ENCODE data around the gene MRFAP1. TPM values are rescaled to one million over a fixed set of nuclear protein-coding genes. Genes with fewer than 3 reads are reported as not detected.

Gene MRFAP1
- total and polyA plus RNA-seq, 10 donors: 133 to 299 (median 219) TPM

GRCh38 chr4:6632125-6632524 lies 8.4 kb upstream of the MRFAP1 start:
- WGBS, 5 donors: 90 to 98% (median 97%) methylated on average over 4 of the region's 4 CpGs
- H3K27ac ChIP-seq: no peak overlapping the region
- H3K4me1 ChIP-seq: peaks cover 0 to 8% (median 0%) of the 10 kb centered on the region in 6 donors
- H3K36me3 ChIP-seq: no peaks in the 10 kb centered on the region
- DNase-seq: no peak
- H3K27me3 ChIP-seq (replicated peaks in 1 of 7): no peaks in the 10 kb centered on the region
- intact Hi-C loops (cut with DNase I; ENCODE audit: low total_unique reads): no loop called here
- no peak overlapping the region for H3K4me3 ChIP-seq
- no peak for TF ChIP-seq POLR2A (IDR thresholded peaks at IDR 0.05)
- no peak for TF ChIP-seq CTCF (IDR thresholded peaks at IDR 0.05 in 8 of 11, conservative IDR thresholded peaks at IDR 0.05 in 3 of 11)
- no peak for TF ChIP-seq POLR2AphosphoS5 (IDR thresholded peaks at IDR 0.05)
- no peaks in the 10 kb centered on the region for H3K9me3 ChIP-seq

DNA sequence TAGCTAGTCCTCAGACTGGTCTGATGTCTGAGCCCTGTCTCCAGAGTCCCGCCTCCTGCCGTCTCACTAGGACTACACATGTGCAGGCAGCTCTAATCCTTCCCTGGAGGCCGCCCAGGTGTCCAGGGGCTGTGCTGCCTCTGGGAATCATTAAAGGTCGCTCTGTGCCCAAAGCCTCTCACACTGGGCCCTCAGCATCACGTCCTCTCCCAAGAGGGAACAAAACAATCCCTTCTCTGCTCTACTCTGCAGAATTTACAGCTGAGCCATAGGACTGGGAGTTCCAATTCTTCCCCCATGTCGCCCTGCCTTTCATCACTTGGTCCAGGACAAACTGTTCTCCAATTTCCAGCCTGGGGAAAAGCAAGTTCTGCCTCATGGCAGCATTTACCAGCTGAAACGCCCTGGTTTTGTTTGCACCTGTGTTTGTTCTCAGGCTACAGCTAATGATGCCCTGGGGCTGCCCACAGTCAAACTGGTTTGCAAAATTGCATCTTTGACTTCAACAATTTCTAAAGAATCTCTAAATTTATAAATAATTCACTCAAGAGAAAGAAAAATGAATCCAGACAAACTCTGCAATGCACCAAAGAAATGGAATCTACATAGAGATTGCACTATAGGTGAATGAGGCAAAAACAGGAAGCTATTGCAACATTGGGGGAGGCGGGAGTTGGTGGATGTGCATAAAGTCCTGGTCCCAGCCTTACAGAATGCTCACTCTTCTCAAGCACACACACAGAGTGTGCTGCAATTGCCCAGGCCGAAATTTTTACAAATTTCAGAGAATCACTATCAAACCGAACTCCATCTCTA lies 7.2 kb upstream of the MRFAP1 start:
- Histone ChIP-seq H3K4me1 (peaks cover 0 to 8% (median 0%) of the 10 kb centered on the region in 6 donors), H3K27ac (no peak overlapping the region), H3K9me3 (no peaks in the 10 kb centered on the region), H3K27me3 (replicated peaks in 1 of 7) (no peaks in the 10 kb centered on the region), H3K36me3 (no peaks in the 10 kb centered on the region), H3K4me3 (no peak overlapping the region)
- peak; percentile 50 for DNase-seq
- WGBS, 5 donors: 67 to 84% (median 76%) methylated on average over 10 of the region's 10 CpGs
- intact Hi-C loops (cut with DNase I; ENCODE audit: low total_unique reads): no loop called here
- TF ChIP-seq POLR2AphosphoS5 (IDR thresholded peaks at IDR 0.05): no peak
- no peak for TF ChIP-seq POLR2A (IDR thresholded peaks at IDR 0.05)
- no peak for TF ChIP-seq CTCF (IDR thresholded peaks at IDR 0.05 in 8 of 11, conservative IDR thresholded peaks at IDR 0.05 in 3 of 11)

GRCh38 chr4:6634746-6635145 lies 5.7 kb upstream of the MRFAP1 start:
- Histone ChIP-seq H3K4me1 (peaks cover 0 to 19% (median 3%) of the 10 kb centered on the region in 6 donors), H3K36me3 (no peaks in the 10 kb centered on the region), H3K27ac (no peak overlapping the region), H3K9me3 (no peaks in the 10 kb centered on the region), H3K27me3 (replicated peaks in 1 of 7) (no peaks in the 10 kb centered on the region), H3K4me3 (no peak overlapping the region)
- no peak for TF ChIP-seq CTCF (IDR thresholded peaks at IDR 0.05 in 8 of 11, conservative IDR thresholded peaks at IDR 0.05 in 3 of 11)
- TF ChIP-seq POLR2AphosphoS5 (IDR thresholded peaks at IDR 0.05): no peak
- no peak for TF ChIP-seq POLR2A (IDR thresholded peaks at IDR 0.05)
- WGBS, 5 donors: 93 to 97% (median 95%) methylated on average over 9 of the region's 9 CpGs
- intact Hi-C loops (cut with DNase I; ENCODE audit: low total_unique reads): no loop called here
- no peak for DNase-seq

DNA sequence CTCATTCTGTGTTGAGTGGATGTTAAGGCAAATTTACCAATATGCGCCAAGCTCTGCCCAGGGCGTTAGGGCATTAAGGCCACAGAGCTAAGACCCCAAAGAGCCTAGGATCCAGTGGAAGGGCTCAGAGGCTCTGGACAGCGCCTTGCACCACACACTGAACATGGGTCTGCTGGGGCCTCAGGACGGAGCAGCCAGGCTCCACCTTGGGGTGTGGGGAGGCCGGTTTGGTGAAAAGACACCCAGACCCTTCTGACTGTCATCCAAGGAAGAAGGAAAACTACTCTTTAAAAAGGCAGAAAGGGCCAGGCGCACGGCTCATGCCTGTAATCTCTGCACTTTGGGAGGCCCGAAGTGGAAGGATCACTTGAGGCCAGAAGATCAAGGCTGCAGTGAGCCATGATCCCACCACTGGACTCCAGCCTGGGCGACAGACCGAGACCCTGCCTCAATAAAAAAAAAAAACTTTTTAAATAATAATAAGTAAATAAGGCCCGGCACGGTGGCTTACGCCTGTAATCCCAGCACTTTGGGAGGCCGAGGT lies 1.3 kb upstream of the MRFAP1 start:
- 93 to 99% (median 95%) methylated on average over 14 of the region's 14 CpGs for WGBS, 5 donors
- Histone ChIP-seq H3K36me3 (peaks cover 0 to 23% (median 19%) of the 10 kb centered on the region in 6 donors), H3K27me3 (replicated peaks in 1 of 7) (no peaks in the 10 kb centered on the region), H3K9me3 (no peaks in the 10 kb centered on the region), H3K4me1 (peaks cover 17 to 42% (median 33%) of the 10 kb centered on the region in 6 donors), H3K27ac (no peak overlapping the region), H3K4me3 (peak overlapping the region in 1 of 8 donors; percentile 79)
- TF ChIP-seq POLR2AphosphoS5 (IDR thresholded peaks at IDR 0.05) (no peak), POLR2A (IDR thresholded peaks at IDR 0.05) (no peak), CTCF (IDR thresholded peaks at IDR 0.05 in 8 of 11, conservative IDR thresholded peaks at IDR 0.05 in 3 of 11) (no peak)
- no peak for DNase-seq
- intact Hi-C loops (cut with DNase I; ENCODE audit: low total_unique reads): no loop called here
